ENCODE results near the gene FSD1L.

Gene FSD1L

DNA sequence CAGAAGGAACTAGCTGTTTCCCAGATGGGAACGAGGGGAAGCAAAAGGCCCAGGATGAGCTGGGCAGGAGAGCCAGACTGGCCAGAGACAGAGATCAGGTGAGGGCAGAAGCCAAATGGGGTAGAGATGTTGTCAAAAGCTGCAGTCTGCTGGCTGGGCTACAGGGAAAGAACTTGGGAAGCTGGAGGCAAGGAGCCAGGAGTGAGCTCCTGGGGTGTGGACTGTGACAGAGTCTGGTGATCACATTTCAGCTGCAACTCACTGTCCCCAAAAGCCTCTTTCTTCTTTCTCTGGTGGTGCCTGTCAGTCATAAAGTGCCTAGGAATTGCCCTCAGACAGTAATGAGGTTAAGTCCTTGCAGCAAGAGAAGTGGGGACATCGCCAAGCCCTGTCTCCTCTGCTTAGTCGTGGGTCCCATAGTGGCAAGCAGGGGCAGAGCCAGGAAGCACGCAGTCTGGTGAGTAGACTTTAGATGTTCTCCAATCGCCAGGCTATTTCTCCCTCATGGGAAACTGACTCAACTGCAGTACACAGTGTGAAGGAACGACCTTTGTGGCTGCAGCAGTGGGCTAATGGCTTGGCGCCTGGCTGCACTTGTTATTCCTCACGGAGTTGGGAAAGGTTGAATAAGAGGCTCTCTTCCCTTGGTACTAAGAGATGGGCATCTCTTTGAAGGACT is 2.5 kb upstream of the FSD1L start:
- no peak for DNase-seq
- no peak overlapping the region for H3K18ac ChIP-seq (ENCODE audit: low read length)
- WGBS (ENCODE audit: extremely low coverage, insufficient coverage, low lambda C conversion rate), result no CpG with 5 or more reads among the region's 8 CpGs
- no peak overlapping the region for H4K8ac ChIP-seq (ENCODE audit: low read depth, low read length)
- no peak overlapping the region for H3K56ac ChIP-seq (ENCODE audit: low read length)
- no peak overlapping the region for H3K27ac ChIP-seq (ENCODE audit: low read depth, low read length)
- H3K23ac ChIP-seq (ENCODE audit: low read length), result no peak overlapping the region
- H2AK5ac ChIP-seq (ENCODE audit: low read length), result no peak overlapping the region
- no peak overlapping the region for H3K4me2 ChIP-seq (ENCODE audit: low read length)
- no peak overlapping the region for H2BK120ac ChIP-seq (ENCODE audit: low read depth, low read length)
- H3K4me3 ChIP-seq (ENCODE audit: low read length), result no peak overlapping the region
- no peaks in the 10 kb centered on the region for H3K27me3 ChIP-seq (ENCODE audit: insufficient read depth, low read length, poor library complexity)
- H3K4me1 ChIP-seq (ENCODE audit: control insufficient read depth, low read depth, low read length), result no peaks in the 10 kb centered on the region
- no peak overlapping the region for H2BK15ac ChIP-seq (replicated peaks; ENCODE audit: low read depth)
- H4K5ac ChIP-seq (ENCODE audit: low read length), result no peak overlapping the region
- no peak overlapping the region for H2BK5ac ChIP-seq (ENCODE audit: low read length)
- no peak overlapping the region for H3K9ac ChIP-seq (ENCODE audit: low read length)
- H3K36me3 ChIP-seq (ENCODE audit: control insufficient read depth, insufficient read depth, low read length), result no peaks in the 10 kb centered on the region
- no peaks in the 10 kb centered on the region for H3K79me1 ChIP-seq (ENCODE audit: low read length)
- H3K79me2 ChIP-seq (ENCODE audit: control insufficient read depth, insufficient read depth, low read length), result peaks cover 1% of the 10 kb centered on the region
- no peak overlapping the region for H3K4ac ChIP-seq (ENCODE audit: low read depth, low read length)

DNA sequence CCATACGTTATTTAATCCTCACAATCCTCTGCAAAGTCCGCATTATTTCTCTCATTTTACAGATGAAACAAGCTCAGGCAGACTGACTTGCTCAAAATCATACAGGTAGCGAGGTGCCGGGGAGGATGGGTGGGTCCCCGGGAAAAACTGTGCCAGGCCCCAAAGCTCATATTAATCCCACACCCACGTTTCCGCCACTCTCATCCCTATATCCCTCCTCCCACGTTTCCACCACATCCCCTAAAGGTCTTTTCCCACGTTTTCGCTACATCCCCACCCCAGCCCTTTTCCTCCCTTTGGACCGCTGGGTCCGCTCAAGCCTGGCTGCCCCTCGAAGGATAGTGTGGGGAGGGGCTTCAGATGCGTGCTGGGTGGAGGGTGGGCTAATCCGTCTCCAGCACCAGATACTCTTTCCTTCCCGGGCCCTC is 434 bp upstream of the FSD1L start:
- no peaks in the 10 kb centered on the region for H3K27me3 ChIP-seq (ENCODE audit: insufficient read depth, low read length, poor library complexity)
- H2AK5ac ChIP-seq (ENCODE audit: low read length), result no peak overlapping the region
- H3K23ac ChIP-seq (ENCODE audit: low read length), result no peak overlapping the region
- peak overlapping the region; percentile 51 for H3K4me2 ChIP-seq (ENCODE audit: low read length)
- no peak overlapping the region for H3K27ac ChIP-seq (ENCODE audit: low read depth, low read length)
- peak overlapping the region; percentile 99 for H3K56ac ChIP-seq (ENCODE audit: low read length)
- no CpG with 5 or more reads among the region's 16 CpGs for WGBS (ENCODE audit: extremely low coverage, insufficient coverage, low lambda C conversion rate)
- no peak for DNase-seq
- H4K5ac ChIP-seq (ENCODE audit: low read length), result no peak overlapping the region
- no peak overlapping the region for H2BK120ac ChIP-seq (ENCODE audit: low read depth, low read length)
- no peak overlapping the region for H3K4ac ChIP-seq (ENCODE audit: low read depth, low read length)
- no peaks in the 10 kb centered on the region for H3K36me3 ChIP-seq (ENCODE audit: control insufficient read depth, insufficient read depth, low read length)
- H3K18ac ChIP-seq (ENCODE audit: low read length), result peak overlapping the region; percentile 19
- H2BK15ac ChIP-seq (replicated peaks; ENCODE audit: low read depth), result no peak overlapping the region
- peak overlapping the region; percentile 27 for H3K4me3 ChIP-seq (ENCODE audit: low read length)
- peak overlapping the region; percentile 67 for H3K9ac ChIP-seq (ENCODE audit: low read length)
- peaks cover 8% of the 10 kb centered on the region for H3K79me1 ChIP-seq (ENCODE audit: low read length)
- H4K8ac ChIP-seq (ENCODE audit: low read depth, low read length), result no peak overlapping the region
- no peaks in the 10 kb centered on the region for H3K4me1 ChIP-seq (ENCODE audit: control insufficient read depth, low read depth, low read length)
- peaks cover 9% of the 10 kb centered on the region for H3K79me2 ChIP-seq (ENCODE audit: control insufficient read depth, insufficient read depth, low read length)
- no peak overlapping the region for H2BK5ac ChIP-seq (ENCODE audit: low read length)

DNA sequence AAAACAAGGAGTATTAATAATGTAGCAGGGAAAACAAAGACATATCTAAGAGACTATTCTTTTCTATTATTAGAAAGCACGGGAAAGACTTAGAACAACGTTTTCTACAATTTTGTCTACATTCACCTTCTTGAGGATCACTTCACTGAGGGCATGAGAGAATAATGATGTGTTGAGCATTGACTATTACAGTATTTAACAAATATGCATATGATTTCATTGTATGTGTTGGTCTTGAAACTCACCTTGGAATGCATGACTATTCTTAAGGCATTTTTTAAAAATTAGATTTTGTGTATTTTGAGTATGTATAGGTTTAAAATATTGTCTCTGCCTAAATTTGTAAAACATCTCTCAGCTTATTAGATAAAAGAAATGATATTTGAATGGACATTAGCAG is 1.2 kb downstream of the FSD1L start:
- peaks cover 15% of the 10 kb centered on the region for H3K79me2 ChIP-seq (ENCODE audit: control insufficient read depth, insufficient read depth, low read length)
- no peak overlapping the region for H3K4me3 ChIP-seq (ENCODE audit: low read length)
- no peak for DNase-seq
- WGBS (ENCODE audit: extremely low coverage, insufficient coverage, low lambda C conversion rate), result no CpG with 5 or more reads among the region's 2 CpGs
- H3K18ac ChIP-seq (ENCODE audit: low read length), result no peak overlapping the region
- no peak overlapping the region for H3K56ac ChIP-seq (ENCODE audit: low read length)
- H3K79me1 ChIP-seq (ENCODE audit: low read length), result peaks cover 10% of the 10 kb centered on the region
- H3K4me1 ChIP-seq (ENCODE audit: control insufficient read depth, low read depth, low read length), result no peaks in the 10 kb centered on the region
- no peak overlapping the region for H3K4ac ChIP-seq (ENCODE audit: low read depth, low read length)
- no peak overlapping the region for H3K4me2 ChIP-seq (ENCODE audit: low read length)
- no peaks in the 10 kb centered on the region for H3K36me3 ChIP-seq (ENCODE audit: control insufficient read depth, insufficient read depth, low read length)
- H2BK120ac ChIP-seq (ENCODE audit: low read depth, low read length), result no peak overlapping the region
- no peak overlapping the region for H2AK5ac ChIP-seq (ENCODE audit: low read length)
- no peak overlapping the region for H3K23ac ChIP-seq (ENCODE audit: low read length)
- no peak overlapping the region for H2BK5ac ChIP-seq (ENCODE audit: low read length)
- no peaks in the 10 kb centered on the region for H3K27me3 ChIP-seq (ENCODE audit: insufficient read depth, low read length, poor library complexity)
- no peak overlapping the region for H3K9ac ChIP-seq (ENCODE audit: low read length)
- H4K5ac ChIP-seq (ENCODE audit: low read length), result no peak overlapping the region
- no peak overlapping the region for H4K8ac ChIP-seq (ENCODE audit: low read depth, low read length)
- H3K27ac ChIP-seq (ENCODE audit: low read depth, low read length), result no peak overlapping the region
- no peak overlapping the region for H2BK15ac ChIP-seq (replicated peaks; ENCODE audit: low read depth)

DNA sequence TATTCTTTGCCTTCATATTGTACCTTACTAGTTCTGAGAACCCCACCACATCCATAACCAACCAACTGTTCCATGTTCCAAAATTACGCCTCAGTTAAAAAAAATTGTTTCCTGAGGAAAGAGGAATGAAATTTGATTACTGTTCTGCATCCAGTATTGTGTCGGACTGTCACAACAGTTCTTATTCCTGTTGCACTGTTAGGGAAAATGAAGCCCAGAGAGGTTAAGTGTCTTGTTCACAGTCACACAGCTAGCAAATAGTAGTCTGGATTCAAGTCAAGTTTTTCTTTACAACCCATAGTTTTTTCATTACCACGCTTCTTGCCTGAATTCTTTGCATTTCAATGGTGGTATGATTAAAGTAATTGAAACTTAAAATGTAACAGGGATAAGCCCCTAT is 4.4 kb downstream of the FSD1L start:
- no peaks in the 10 kb centered on the region for H3K36me3 ChIP-seq (ENCODE audit: control insufficient read depth, insufficient read depth, low read length)
- H2AK5ac ChIP-seq (ENCODE audit: low read length), result no peak overlapping the region
- DNase-seq, result no peak
- no peak overlapping the region for H3K4me3 ChIP-seq (ENCODE audit: low read length)
- no peak overlapping the region for H2BK5ac ChIP-seq (ENCODE audit: low read length)
- peaks cover 26% of the 10 kb centered on the region for H3K79me2 ChIP-seq (ENCODE audit: control insufficient read depth, insufficient read depth, low read length)
- no peak overlapping the region for H4K8ac ChIP-seq (ENCODE audit: low read depth, low read length)
- H3K4ac ChIP-seq (ENCODE audit: low read depth, low read length), result no peak overlapping the region
- H3K56ac ChIP-seq (ENCODE audit: low read length), result no peak overlapping the region
- H3K27me3 ChIP-seq (ENCODE audit: insufficient read depth, low read length, poor library complexity), result no peaks in the 10 kb centered on the region
- no peak overlapping the region for H3K9ac ChIP-seq (ENCODE audit: low read length)
- no peak overlapping the region for H3K18ac ChIP-seq (ENCODE audit: low read length)
- no peak overlapping the region for H4K5ac ChIP-seq (ENCODE audit: low read length)
- H3K23ac ChIP-seq (ENCODE audit: low read length), result no peak overlapping the region
- H3K27ac ChIP-seq (ENCODE audit: low read depth, low read length), result no peak overlapping the region
- no peaks in the 10 kb centered on the region for H3K4me1 ChIP-seq (ENCODE audit: control insufficient read depth, low read depth, low read length)
- peaks cover 19% of the 10 kb centered on the region for H3K79me1 ChIP-seq (ENCODE audit: low read length)
- no peak overlapping the region for H3K4me2 ChIP-seq (ENCODE audit: low read length)
- H2BK120ac ChIP-seq (ENCODE audit: low read depth, low read length), result no peak overlapping the region
- WGBS (ENCODE audit: extremely low coverage, insufficient coverage, low lambda C conversion rate), result no CpG with 5 or more reads among the region's 3 CpGs
- H2BK15ac ChIP-seq (replicated peaks; ENCODE audit: low read depth), result no peak overlapping the region

DNA sequence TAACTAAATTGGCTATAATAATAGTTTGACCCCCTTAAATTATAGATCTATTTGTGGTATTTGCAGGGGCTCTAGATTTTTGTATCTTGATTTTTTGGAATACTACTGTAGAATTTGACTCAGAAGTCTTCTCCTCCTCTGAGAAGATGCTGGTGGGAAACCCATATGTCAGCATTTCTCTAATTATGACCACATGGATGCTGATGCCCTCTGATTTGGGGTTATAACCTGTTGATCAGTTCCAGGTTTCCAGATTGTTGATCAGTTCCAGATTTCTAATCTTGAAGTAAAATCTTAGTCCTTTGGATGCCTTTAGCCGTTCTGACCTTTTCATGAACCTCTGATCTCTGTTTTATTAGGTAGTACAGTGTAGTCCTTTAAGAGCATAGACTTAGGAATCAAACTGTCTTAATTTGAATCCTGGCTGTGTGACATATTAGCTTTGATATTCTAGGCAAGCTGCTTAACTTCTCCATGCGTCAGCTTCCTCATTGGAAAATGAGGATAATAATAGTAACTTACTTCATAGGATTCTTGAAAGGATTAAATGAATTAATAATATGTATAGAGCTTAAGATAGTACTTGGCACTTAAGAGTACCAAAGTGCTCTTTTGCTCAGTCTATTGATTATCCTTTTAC is 8.1 kb downstream of the FSD1L start:
- H2BK120ac ChIP-seq (ENCODE audit: low read depth, low read length), result no peak overlapping the region
- no peak overlapping the region for H2AK5ac ChIP-seq (ENCODE audit: low read length)
- no peak overlapping the region for H4K5ac ChIP-seq (ENCODE audit: low read length)
- H3K79me1 ChIP-seq (ENCODE audit: low read length), result peaks cover 26% of the 10 kb centered on the region
- no peaks in the 10 kb centered on the region for H3K27me3 ChIP-seq (ENCODE audit: insufficient read depth, low read length, poor library complexity)
- H3K56ac ChIP-seq (ENCODE audit: low read length), result no peak overlapping the region
- H3K4me3 ChIP-seq (ENCODE audit: low read length), result no peak overlapping the region
- H3K27ac ChIP-seq (ENCODE audit: low read depth, low read length), result no peak overlapping the region
- no peak overlapping the region for H2BK15ac ChIP-seq (replicated peaks; ENCODE audit: low read depth)
- no CpG with 5 or more reads among the region's 2 CpGs for WGBS (ENCODE audit: extremely low coverage, insufficient coverage, low lambda C conversion rate)
- no peak overlapping the region for H3K4me2 ChIP-seq (ENCODE audit: low read length)
- no peak overlapping the region for H4K8ac ChIP-seq (ENCODE audit: low read depth, low read length)
- no peaks in the 10 kb centered on the region for H3K36me3 ChIP-seq (ENCODE audit: control insufficient read depth, insufficient read depth, low read length)
- no peak for DNase-seq
- no peak overlapping the region for H3K9ac ChIP-seq (ENCODE audit: low read length)
- H3K18ac ChIP-seq (ENCODE audit: low read length), result no peak overlapping the region
- no peak overlapping the region for H2BK5ac ChIP-seq (ENCODE audit: low read length)
- no peaks in the 10 kb centered on the region for H3K4me1 ChIP-seq (ENCODE audit: control insufficient read depth, low read depth, low read length)
- H3K23ac ChIP-seq (ENCODE audit: low read length), result no peak overlapping the region
- peaks cover 33% of the 10 kb centered on the region for H3K79me2 ChIP-seq (ENCODE audit: control insufficient read depth, insufficient read depth, low read length)
- no peak overlapping the region for H3K4ac ChIP-seq (ENCODE audit: low read depth, low read length)
